ENCODE data around the gene C19orf44. TPM values are rescaled to one million over a fixed set of nuclear protein-coding genes. Genes with fewer than 3 reads are reported as not detected.

Gene C19orf44
- total RNA-seq = 8.8 TPM

DNA sequence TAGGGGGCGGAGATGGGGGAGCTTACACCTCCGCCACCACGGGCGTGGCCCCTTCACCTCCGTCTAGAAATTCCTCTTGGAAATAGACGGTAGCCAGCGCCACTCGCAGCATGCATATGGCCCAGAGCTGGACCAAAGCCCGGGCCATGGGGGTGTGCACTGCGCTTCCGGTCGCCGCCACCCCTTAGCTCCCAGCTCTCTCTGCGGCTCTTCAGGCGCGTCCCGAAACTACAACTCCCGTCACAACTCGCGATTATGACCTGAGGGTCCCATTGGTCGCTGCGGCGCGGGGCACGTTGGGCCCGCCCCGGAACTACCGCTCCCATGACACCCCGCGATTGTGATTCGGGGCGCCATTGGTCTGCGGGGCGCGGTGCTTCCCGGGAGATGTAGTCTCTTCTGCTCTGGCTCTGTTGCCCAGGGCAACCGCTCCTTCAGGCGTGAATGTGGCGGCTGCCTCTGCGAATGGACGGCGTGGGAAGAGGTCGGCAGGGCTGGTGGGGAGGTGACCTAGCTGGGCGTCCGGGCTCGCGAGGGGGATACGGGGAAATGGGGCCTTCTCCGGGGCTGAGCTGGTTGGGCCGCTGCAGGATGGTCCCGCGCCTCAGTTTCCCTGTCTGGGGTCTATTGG lies at the start of gene C19orf44, which contains the start of gene CALR3:
C19orf44 (plus strand) TSS at position 413 of the 631 bp plus-strand sequence. CDS start 4,399 bp downstream, outside the sequence.
CALR3 (minus strand) TSS at position 186 of the 631 bp plus-strand sequence; CDS start at position 148, 38 bp downstream.

GRCh38 chr19:16542045-16542909 lies 46.1 kb downstream of the C19orf44 start, which contains the start of gene CHERP:
Gene CHERP (minus strand): TSS chr19:16542437. CDS start chr19:16542378, 59 bp downstream.

Small RNA genes lying within 50 kb of the gene (small RNA-seq; reads per million reads assigned to genes)
- gene RN7SL146P (ENCODE audit: low replicate concordance) = not detected

Other genes with a start within 250 kb of the C19orf44 start
- gene KLF2, start 171.6 kb upstream of the C19orf44 start, total RNA-seq = 54.6 TPM
- gene EPS15L1, start 24.4 kb upstream of the C19orf44 start, total RNA-seq = 28.6 TPM
- not detected for gene CALR3, start 227 bp upstream of the C19orf44 start, total RNA-seq
- 30.5 TPM for gene CHERP, start 46.0 kb downstream of the C19orf44 start, total RNA-seq
- 32.5 TPM for gene SLC35E1, start 76.0 kb downstream of the C19orf44 start, total RNA-seq
- gene MED26, start 131.8 kb downstream of the C19orf44 start, total RNA-seq = 6.7 TPM
- 102 TPM for gene SMIM7, start 163.8 kb downstream of the C19orf44 start, total RNA-seq
- 45.7 TPM for gene TMEM38A, start 164.7 kb downstream of the C19orf44 start, total RNA-seq
- 0.18 TPM for gene NWD1, start 223.5 kb downstream of the C19orf44 start, total RNA-seq

Measured in metanephros (tissue), 2 donors.